Measurements from ENCODE around the gene EDN2. TPM values are rescaled to one million over a fixed set of nuclear protein-coding genes. Genes with fewer than 3 reads are reported as not detected.

Gene EDN2
- total RNA-seq, 2 experiments from 2014 or later: not detected

- peaks cover 23% of the 10 kb centered on the region for H3K27me3 Mint-ChIP-seq
- ATAC-seq (ENCODE audit: poor library complexity): no peak
- H3K27ac Mint-ChIP-seq: no peak overlapping the region
- peaks cover 0 to 3% of the 10 kb centered on the region in 2 experiments for H3K9me3 ChIP-seq (ENCODE audit: control insufficient read depth in 1 of 2, insufficient read depth in 1 of 2, low read length in 2 of 2)
- ChIA-PET POLR2A (no interaction called here), CTCF (no interaction called here)
- no peak for TF ChIP-seq CTCF (IDR thresholded peaks at IDR 0.05)
- H3K27ac ChIP-seq (ENCODE audit: low read depth in 1 of 2, low read length in 2 of 2): no peak overlapping the region
- peaks cover 10% of the 10 kb centered on the region for H3K4me1 Mint-ChIP-seq (ENCODE audit: low read depth)
- H3K4me3 Mint-ChIP-seq: no peak overlapping the region
- H3K4me3 ChIP-seq (ENCODE audit: low read length): no peak overlapping the region
- intact Hi-C loops (cut with DNase I, micrococcal nuclease): no loop called here
- no peaks in the 10 kb centered on the region for H3K36me3 Mint-ChIP-seq (ENCODE audit: low read depth)
- H3K36me3 ChIP-seq (ENCODE audit: insufficient read depth, low read length): no peaks in the 10 kb centered on the region
- peaks cover 10 to 12% of the 10 kb centered on the region in 2 experiments for H3K27me3 ChIP-seq (ENCODE audit: control insufficient read depth in 1 of 2, insufficient read depth in 2 of 2, low read length in 2 of 2)
- H3K9me3 Mint-ChIP-seq: no peaks in the 10 kb centered on the region
- DNase-seq: no peak
- H3K4me1 ChIP-seq (ENCODE audit: insufficient read depth, low read length): peaks cover 14% of the 10 kb centered on the region
These were observed 15.1 kb upstream of the EDN2 start for GRCh38 chr1:41499591-41499990.

GRCh38 chr1:41498804-41499203, 14.3 kb upstream of the EDN2 start:
- no peaks in the 10 kb centered on the region for H3K36me3 Mint-ChIP-seq (ENCODE audit: low read depth)
- POLR2A ChIA-PET: no interaction called here

GRCh38 chr1:41498391-41498790, 13.9 kb upstream of the EDN2 start:
- no peak overlapping the region for H3K27ac ChIP-seq (ENCODE audit: low read depth in 1 of 2, low read length in 2 of 2)
- H3K4me1 Mint-ChIP-seq (ENCODE audit: low read depth): peaks cover 4% of the 10 kb centered on the region
- H3K36me3 ChIP-seq (ENCODE audit: insufficient read depth, low read length): no peaks in the 10 kb centered on the region
- ChIA-PET POLR2A (no interaction called here), CTCF (no interaction called here)
- no peak overlapping the region for H3K27ac Mint-ChIP-seq
- peaks cover 0 to 3% of the 10 kb centered on the region in 2 experiments for H3K9me3 ChIP-seq (ENCODE audit: control insufficient read depth in 1 of 2, insufficient read depth in 1 of 2, low read length in 2 of 2)
- H3K36me3 Mint-ChIP-seq (ENCODE audit: low read depth): no peaks in the 10 kb centered on the region
- no peak for ATAC-seq (ENCODE audit: poor library complexity)
- peaks cover 14% of the 10 kb centered on the region for H3K4me1 ChIP-seq (ENCODE audit: insufficient read depth, low read length)
- H3K4me3 Mint-ChIP-seq: no peak overlapping the region
- no peak overlapping the region for H3K4me3 ChIP-seq (ENCODE audit: low read length)
- TF ChIP-seq CTCF (IDR thresholded peaks at IDR 0.05): no peak
- intact Hi-C loops (cut with DNase I, micrococcal nuclease): no loop called here
- no peaks in the 10 kb centered on the region for H3K9me3 Mint-ChIP-seq
- H3K27me3 Mint-ChIP-seq: peaks cover 27% of the 10 kb centered on the region
- no peak for DNase-seq
- peaks cover 10 to 18% of the 10 kb centered on the region in 2 experiments for H3K27me3 ChIP-seq (ENCODE audit: control insufficient read depth in 1 of 2, insufficient read depth in 2 of 2, low read length in 2 of 2)

More at GRCh38 chr1:41498804-41499203, 14.3 kb upstream of the EDN2 start:
- H3K9me3 Mint-ChIP-seq: no peaks in the 10 kb centered on the region
- H3K27ac ChIP-seq (ENCODE audit: low read depth in 1 of 2, low read length in 2 of 2): no peak overlapping the region
- DNase-seq (no peak), ATAC-seq (ENCODE audit: poor library complexity) (no peak)
- H3K4me3 Mint-ChIP-seq: no peak overlapping the region
- TF ChIP-seq CTCF (IDR thresholded peaks at IDR 0.05): no peak
- H3K4me1 ChIP-seq (ENCODE audit: insufficient read depth, low read length): peaks cover 14% of the 10 kb centered on the region
- H3K9me3 ChIP-seq (ENCODE audit: control insufficient read depth in 1 of 2, insufficient read depth in 1 of 2, low read length in 2 of 2): peaks cover 0 to 3% of the 10 kb centered on the region in 2 experiments
- H3K27me3 Mint-ChIP-seq: peaks cover 27% of the 10 kb centered on the region
- no peaks in the 10 kb centered on the region for H3K36me3 ChIP-seq (ENCODE audit: insufficient read depth, low read length)
- peaks cover 10 to 18% of the 10 kb centered on the region in 2 experiments for H3K27me3 ChIP-seq (ENCODE audit: control insufficient read depth in 1 of 2, insufficient read depth in 2 of 2, low read length in 2 of 2)
- CTCF ChIA-PET: no interaction called here
- no peak overlapping the region for H3K4me3 ChIP-seq (ENCODE audit: low read length)
- H3K27ac Mint-ChIP-seq: no peak overlapping the region
- peaks cover 4% of the 10 kb centered on the region for H3K4me1 Mint-ChIP-seq (ENCODE audit: low read depth)
- intact Hi-C loops (cut with DNase I, micrococcal nuclease): no loop called here

All from CD4-positive, alpha-beta T cell (primary cell).